Activated naive CD4-positive, alpha-beta T cell treated with anti-CD3 and anti-CD28 coated beads, Interleukin-2, amount 10 ng/mL, durations not matched to agents 7 days and 5 days (primary cell): ENCODE data around the gene PHKB.
"Not testable (repeated sequence)": the region's sequence is repeated elsewhere in the genome, so short reads cannot be mapped to it uniquely, and the experiment has no call there.

Source experiments
- CTCF ChIA-PET: fragments of 350-600 bp; sonication (Branson Sonifier 250); formaldehyde crosslinking; loops from one replicate; lab custom pipeline; 2021; ENCODE audit warnings: antibody characterized with exemption; lab: Charles Lee
- DNase-seq: peaks from one replicate; pipeline ENCODE4 v3.0.0-alpha.2; 2020
- H3K27ac Mint-ChIP-seq: one replicate; pipeline ENCODE4 v1.8.0; 2021; ENCODE audit warnings: mild to moderate bottlenecking, moderate library complexity, mixed read lengths
- H3K27me3 Mint-ChIP-seq: one replicate; pipeline ENCODE4 v1.8.0; 2021; ENCODE audit warnings: mild to moderate bottlenecking, mixed read lengths
- H3K36me3 Mint-ChIP-seq: one replicate; pipeline ENCODE4 v1.8.0; 2021; ENCODE audit warnings: mixed read lengths
- H3K4me1 Mint-ChIP-seq: one replicate; pipeline ENCODE4 v1.8.0; 2021; ENCODE audit warnings: mixed read lengths
- H3K4me3 Mint-ChIP-seq: one replicate; pipeline ENCODE4 v1.8.0; 2021; ENCODE audit warnings: mild to moderate bottlenecking, moderate library complexity, mixed read lengths
- H3K9me3 Mint-ChIP-seq: one replicate; pipeline ENCODE4 v1.8.0; 2021; ENCODE audit warnings: mixed read lengths

The PHKB gene

DNA sequence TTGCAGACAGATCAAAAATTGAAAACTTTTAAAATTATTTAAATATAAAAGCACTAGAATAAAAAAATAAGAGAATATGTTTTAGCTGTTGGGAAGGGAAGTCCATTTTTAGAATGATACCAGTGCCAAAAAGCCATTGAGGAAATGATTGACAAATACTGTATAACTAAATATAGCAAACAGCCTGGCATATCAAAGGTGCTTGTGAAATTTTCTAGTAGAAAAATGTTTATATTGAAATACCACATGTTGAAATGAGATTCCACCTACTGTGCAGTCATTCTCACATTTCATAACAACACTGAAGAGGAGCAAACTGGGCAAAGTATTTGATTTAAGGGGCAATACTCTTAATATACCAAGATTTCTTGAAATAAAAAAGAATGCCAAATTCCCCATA is 183.5 kb downstream of the PHKB start:
- Mint-ChIP-seq H3K27me3 (no peaks in the 10 kb centered on the region), H3K9me3 (no peaks in the 10 kb centered on the region), H3K36me3 (peaks cover 26% of the 10 kb centered on the region), H3K27ac (no peak overlapping the region), H3K4me1 (peaks cover 10% of the 10 kb centered on the region), H3K4me3 (no peak overlapping the region)
- DNase-seq = no peak
- CTCF ChIA-PET = no interaction called here

DNA sequence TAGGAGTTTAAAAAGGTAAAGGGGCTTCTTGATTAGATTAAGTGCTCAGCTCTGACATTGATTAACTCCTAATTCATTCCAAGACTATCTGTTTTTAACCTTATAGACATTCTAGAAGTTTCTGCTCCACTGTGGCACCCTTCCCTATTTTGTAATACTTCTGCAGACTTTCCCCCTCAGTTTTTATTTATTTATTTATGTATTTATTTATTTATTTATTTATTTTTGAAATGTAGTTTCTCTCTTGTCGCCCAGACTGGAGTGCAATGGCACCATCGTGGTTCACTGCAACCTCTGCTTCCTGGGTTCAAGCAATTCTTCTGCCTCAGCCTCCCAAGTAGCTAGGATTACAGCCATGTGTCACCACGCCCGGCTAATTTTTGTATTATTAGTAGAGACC is 185.8 kb downstream of the PHKB start:
- peaks cover 10% of the 10 kb centered on the region for H3K4me1 Mint-ChIP-seq
- no peaks in the 10 kb centered on the region for H3K9me3 Mint-ChIP-seq
- H3K27me3 Mint-ChIP-seq = no peaks in the 10 kb centered on the region
- DNase-seq = no peak
- H3K27ac Mint-ChIP-seq = no peak overlapping the region
- H3K4me3 Mint-ChIP-seq = no peak overlapping the region
- CTCF ChIA-PET = no interaction called here
- H3K36me3 Mint-ChIP-seq = peaks cover 34% of the 10 kb centered on the region

DNA sequence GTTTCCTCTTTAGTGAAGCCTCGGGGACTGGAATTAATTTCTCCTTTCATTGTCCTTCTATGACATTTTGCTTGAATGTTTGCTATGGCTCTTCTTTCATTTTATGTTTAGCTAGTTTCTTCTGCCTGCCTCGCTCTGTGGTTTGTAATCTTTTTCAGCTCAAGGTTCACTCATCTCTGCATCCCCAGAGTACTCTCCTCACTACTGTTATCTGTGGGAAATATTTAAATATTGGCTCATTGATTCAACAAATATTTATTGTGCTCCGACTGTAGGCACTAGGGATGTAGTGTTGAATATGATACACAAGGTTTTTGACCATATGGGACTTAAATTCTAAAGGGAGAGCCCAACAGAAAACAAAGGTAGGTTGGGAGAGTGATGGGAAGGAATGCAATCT is 195.9 kb downstream of the PHKB start:
- H3K9me3 Mint-ChIP-seq = no peaks in the 10 kb centered on the region
- CTCF ChIA-PET = no interaction called here
- no peak overlapping the region for H3K4me3 Mint-ChIP-seq
- H3K36me3 Mint-ChIP-seq = peaks cover 49% of the 10 kb centered on the region
- no peaks in the 10 kb centered on the region for H3K27me3 Mint-ChIP-seq
- H3K27ac Mint-ChIP-seq = no peak overlapping the region
- H3K4me1 Mint-ChIP-seq = no peaks in the 10 kb centered on the region
- no peak for DNase-seq

DNA sequence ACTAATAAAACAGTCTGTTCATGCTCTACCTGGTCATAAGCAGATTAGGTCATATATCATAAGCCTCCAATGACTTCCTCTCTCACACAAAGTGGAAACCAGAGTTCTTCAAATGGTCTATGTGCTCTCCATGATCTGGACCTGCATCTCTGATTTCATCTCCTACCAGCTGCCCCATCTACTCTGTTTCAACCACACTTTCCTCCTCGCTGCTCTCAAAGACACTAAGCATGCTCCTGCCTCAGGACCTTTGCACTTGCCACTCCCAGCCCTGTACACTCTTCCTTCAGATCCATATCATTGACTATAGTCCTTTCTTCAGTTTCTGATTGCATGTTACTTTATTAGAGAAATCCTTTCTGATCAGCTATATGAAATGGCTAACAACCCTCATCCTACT is 196.8 kb downstream of the PHKB start:
- Mint-ChIP-seq H3K27ac (no peak overlapping the region), H3K27me3 (no peaks in the 10 kb centered on the region), H3K36me3 (peaks cover 47% of the 10 kb centered on the region), H3K4me1 (no peaks in the 10 kb centered on the region), H3K4me3 (no peak overlapping the region), H3K9me3 (no peaks in the 10 kb centered on the region)
- no peak for DNase-seq
- CTCF ChIA-PET = no interaction called here

DNA sequence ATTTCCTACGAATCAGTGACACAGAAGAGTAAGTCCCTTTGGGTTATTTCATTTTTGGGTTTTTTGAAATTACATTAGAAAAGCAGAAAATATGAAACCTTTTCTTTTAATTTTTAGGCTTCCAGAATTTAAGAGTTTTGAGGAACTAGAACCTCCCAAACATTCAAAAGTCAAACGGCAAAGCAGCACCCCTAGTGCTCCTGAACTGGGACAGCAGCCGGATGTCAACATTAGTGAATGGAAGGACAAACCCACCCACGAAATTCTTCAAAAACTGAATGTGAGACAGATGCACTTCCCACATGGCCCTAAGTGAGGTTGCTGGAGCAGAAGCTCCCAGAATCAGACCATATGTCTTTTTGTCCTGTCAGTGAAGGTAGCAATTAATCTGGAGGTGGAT is 199.4 kb downstream of the PHKB start:
- no peaks in the 10 kb centered on the region for H3K27me3 Mint-ChIP-seq
- no peak overlapping the region for H3K27ac Mint-ChIP-seq
- CTCF ChIA-PET = no interaction called here

DNA sequence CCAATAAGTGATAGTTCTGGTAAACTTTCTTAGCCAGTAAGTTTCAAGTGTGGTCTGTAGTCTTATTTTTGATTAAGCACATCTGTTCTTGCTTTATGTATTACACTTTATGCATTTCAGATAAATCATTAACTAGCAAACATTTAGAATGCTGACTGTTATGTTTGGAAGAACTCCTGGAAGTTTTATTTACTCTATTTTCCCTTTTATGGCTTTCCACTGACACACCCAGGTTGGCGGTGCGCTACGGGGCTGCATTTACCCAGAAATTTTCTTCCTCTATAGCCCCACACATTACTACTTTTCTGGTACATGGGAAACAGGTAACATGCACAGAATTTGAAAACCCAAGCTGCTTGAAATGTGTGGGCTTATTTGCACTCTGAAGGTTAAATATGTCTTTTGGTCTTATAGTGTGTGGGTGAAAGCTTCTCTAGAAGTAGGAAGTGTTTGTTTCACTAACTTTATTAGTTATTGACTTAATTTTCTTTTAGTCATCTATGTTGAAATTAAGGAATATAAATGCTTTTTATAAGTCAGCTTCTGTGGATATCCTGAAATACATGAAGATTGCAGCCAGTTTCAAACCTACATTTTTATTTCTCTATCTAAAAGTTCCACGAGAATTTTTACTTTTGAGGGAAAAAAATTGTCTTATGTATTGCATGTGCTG is 203.7 kb downstream of the PHKB start:
- H3K36me3 Mint-ChIP-seq = peaks cover 25% of the 10 kb centered on the region
- H3K4me3 Mint-ChIP-seq = no peak overlapping the region
- CTCF ChIA-PET = no interaction called here
- no peaks in the 10 kb centered on the region for H3K4me1 Mint-ChIP-seq
- H3K27me3 Mint-ChIP-seq = no peaks in the 10 kb centered on the region
- DNase-seq = no peak
- H3K9me3 Mint-ChIP-seq = no peaks in the 10 kb centered on the region
- no peak overlapping the region for H3K27ac Mint-ChIP-seq

More for the DNA sequence above, 199.4 kb downstream of the PHKB start:
- H3K4me1 Mint-ChIP-seq = no peaks in the 10 kb centered on the region
- H3K9me3 Mint-ChIP-seq = no peaks in the 10 kb centered on the region
- H3K4me3 Mint-ChIP-seq = no peak overlapping the region
- peaks cover 38% of the 10 kb centered on the region for H3K36me3 Mint-ChIP-seq
- DNase-seq = no peak

DNA sequence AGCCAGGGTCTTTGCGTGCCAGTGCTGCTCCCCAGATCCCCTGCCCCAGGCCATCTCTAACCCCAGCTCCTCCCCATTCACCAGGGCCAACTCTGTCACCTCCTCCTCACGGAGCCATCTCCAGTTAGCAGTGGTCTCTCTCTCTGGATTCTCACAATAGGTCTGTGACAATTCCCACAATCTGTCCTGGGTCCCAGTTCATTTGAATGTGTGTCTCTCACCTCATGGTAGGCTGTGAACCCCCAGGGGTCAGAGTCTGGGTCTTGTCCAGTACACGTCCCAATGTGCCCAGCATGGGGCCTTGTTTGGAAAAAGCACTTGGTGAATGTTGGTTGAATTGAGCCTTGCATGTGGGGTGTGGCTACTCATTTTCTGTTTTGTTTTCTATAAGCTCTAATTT is 205.3 kb downstream of the PHKB start:
- CTCF ChIA-PET = no interaction called here
- Mint-ChIP-seq H3K4me1 (no peaks in the 10 kb centered on the region), H3K27ac (no peak overlapping the region), H3K36me3 (peaks cover 15% of the 10 kb centered on the region), H3K27me3 (no peaks in the 10 kb centered on the region), H3K4me3 (no peak overlapping the region), H3K9me3 (no peaks in the 10 kb centered on the region)
- DNase-seq = no peak

DNA sequence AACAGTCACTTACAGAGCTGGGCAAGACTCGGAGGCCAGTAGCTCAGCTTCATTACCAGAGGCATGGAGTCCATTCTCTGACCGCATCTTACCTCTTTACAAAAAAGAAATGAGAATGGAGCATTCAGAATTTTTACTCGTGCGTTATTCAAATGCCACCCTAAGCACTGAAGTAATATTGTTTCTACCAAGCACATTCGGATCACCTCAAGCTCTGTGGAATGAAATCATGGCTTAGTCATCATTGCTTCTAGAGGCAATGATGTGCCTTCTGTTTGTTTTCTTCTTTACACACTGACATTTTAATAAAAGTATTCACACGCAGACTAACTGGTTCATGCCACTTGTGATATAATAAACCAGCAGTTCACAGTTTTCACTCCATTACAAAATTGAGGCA is 206.8 kb downstream of the PHKB start:
- CTCF ChIA-PET = no interaction called here
- no peaks in the 10 kb centered on the region for H3K4me1 Mint-ChIP-seq
- no peaks in the 10 kb centered on the region for H3K9me3 Mint-ChIP-seq
- H3K27ac Mint-ChIP-seq = no peak overlapping the region
- no peak overlapping the region for H3K4me3 Mint-ChIP-seq
- DNase-seq = no peak
- no peaks in the 10 kb centered on the region for H3K27me3 Mint-ChIP-seq
- peaks cover 9% of the 10 kb centered on the region for H3K36me3 Mint-ChIP-seq

DNA sequence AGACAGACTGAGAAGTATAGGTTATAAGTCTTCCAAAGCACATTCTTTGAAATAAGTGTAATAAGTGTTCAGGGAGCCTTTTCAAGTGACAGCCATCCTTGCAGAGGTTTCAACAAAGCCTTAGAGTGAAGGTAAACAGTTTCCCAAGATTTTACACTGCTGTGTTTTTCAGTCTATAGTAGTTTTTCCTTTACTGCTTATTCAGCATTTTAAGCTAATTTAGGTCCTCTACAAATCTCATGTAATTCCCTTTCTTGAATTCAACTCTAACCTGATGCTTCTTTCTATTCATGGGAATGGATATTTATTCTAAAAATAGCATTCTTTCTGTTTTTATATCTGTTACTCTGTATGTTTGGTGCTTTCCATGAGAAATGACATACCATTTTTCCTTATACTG is 211.3 kb downstream of the PHKB start:
- no peaks in the 10 kb centered on the region for H3K4me1 Mint-ChIP-seq
- H3K36me3 Mint-ChIP-seq = peaks cover 22% of the 10 kb centered on the region
- CTCF ChIA-PET = no interaction called here
- no peak overlapping the region for H3K4me3 Mint-ChIP-seq
- H3K27ac Mint-ChIP-seq = no peak overlapping the region
- H3K9me3 Mint-ChIP-seq = no peaks in the 10 kb centered on the region
- H3K27me3 Mint-ChIP-seq = no peaks in the 10 kb centered on the region
- no peak for DNase-seq

DNA sequence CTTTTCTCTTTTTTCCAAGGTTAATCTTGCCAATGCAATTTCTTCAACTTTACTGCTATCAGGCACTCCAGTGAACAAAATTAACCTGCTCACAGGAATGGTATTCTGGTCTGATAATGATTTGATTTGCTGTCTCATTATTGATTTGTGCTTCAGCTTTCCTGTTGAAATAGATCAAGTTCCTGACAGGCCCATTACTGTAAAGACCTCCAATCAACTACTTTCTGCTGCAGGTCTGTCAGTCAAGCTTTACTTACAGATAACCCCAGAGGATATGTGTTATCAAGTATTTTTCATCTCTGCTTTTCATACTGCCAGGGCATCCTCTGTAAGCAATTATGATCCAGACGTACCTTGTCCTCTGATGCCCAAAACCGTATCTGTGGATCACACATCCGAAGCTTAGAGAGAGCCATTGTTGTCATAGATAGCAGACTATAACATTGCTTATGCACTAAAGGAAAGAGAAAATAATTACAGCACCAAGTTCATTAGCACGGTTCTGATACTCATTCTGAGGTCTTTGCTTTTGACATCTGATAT is 215.6 kb downstream of the PHKB start:
- Mint-ChIP-seq H3K36me3 (peaks cover 38% of the 10 kb centered on the region), H3K9me3 (peaks cover 2% of the 10 kb centered on the region), H3K4me1 (no peaks in the 10 kb centered on the region), H3K27me3 (no peaks in the 10 kb centered on the region), H3K27ac (no peak overlapping the region), H3K4me3 (no peak overlapping the region)
- CTCF ChIA-PET = no interaction called here
- DNase-seq = no peak

DNA sequence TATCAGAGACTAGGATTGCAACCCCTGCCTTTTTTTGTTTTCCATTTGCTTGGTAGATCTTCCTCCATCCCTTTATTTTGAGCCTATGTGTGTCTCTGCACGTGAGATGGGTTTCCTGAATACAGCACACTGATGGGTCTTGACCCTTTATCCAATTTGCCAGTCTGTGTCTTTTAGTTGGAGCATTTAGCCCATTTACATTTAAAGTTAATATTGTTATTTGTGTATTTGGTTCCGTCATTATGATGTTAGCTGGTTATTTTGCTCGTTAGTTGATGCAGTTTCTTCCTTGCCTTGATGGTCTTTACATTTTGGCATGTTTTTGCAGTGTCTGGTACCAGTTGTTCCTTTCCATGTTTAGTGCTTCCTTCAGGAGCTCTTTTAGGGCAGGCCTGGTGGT is 220.4 kb downstream of the PHKB start:
- CTCF ChIA-PET, H3K27me3 Mint-ChIP-seq, H3K4me3 Mint-ChIP-seq, H3K27ac Mint-ChIP-seq, H3K4me1 Mint-ChIP-seq, DNase-seq, H3K9me3 Mint-ChIP-seq: not testable (repeated sequence)
- H3K36me3 Mint-ChIP-seq = peaks cover 37% of the 10 kb centered on the region

DNA sequence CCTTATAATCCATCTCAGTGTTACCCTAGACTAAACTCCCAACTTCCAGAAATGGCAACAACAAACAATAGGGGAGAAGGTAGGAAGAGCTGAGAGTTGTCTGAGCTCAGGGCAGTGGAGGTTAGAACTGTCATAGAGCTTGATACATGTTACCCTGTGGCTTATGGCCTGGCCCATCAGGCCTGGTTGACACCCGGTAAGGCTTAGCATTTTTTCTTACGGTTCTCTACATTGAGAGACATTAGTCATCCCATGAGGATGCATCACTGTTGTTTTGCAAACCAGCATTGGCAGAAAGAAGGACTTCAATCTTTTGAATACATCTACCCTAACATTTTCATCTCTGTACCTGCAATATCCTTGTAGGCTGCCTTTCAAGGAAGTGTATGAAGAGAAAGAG is 226.6 kb downstream of the PHKB start:
- CTCF ChIA-PET = no interaction called here
- H3K9me3 Mint-ChIP-seq = peaks cover 1% of the 10 kb centered on the region
- H3K27ac Mint-ChIP-seq = no peak overlapping the region
- H3K36me3 Mint-ChIP-seq = peaks cover 27% of the 10 kb centered on the region
- H3K4me1 Mint-ChIP-seq = peaks cover 7% of the 10 kb centered on the region
- no peak overlapping the region for H3K4me3 Mint-ChIP-seq
- H3K27me3 Mint-ChIP-seq = no peaks in the 10 kb centered on the region
- DNase-seq = no peak

DNA sequence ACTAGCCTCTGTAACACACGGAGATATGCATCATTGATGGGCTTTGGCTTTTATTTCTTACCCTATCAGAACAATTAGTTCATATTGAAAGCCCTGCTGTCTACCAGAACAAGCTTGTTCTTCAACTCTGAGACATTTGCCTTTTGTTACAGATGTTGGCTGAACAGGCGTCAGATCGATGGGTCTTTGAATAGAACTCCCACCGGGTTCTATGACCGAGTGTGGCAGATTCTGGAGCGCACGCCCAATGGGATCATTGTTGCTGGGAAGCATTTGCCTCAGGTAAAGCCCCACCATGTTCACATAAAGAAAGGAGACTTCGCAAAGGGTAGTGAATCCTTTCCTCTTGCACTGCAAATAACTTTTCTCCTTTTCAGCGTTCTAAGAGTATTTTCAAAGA is 232.1 kb downstream of the PHKB start:
- peaks cover 50% of the 10 kb centered on the region for H3K36me3 Mint-ChIP-seq
- H3K4me3 Mint-ChIP-seq = no peak overlapping the region
- no peak for DNase-seq
- no peaks in the 10 kb centered on the region for H3K9me3 Mint-ChIP-seq
- peaks cover 16% of the 10 kb centered on the region for H3K4me1 Mint-ChIP-seq
- CTCF ChIA-PET = interaction anchor here (0.5 kb wide), 1 partner anchor 434 kb away, joined by 3 read pairs; no protein-coding TSS in a partner anchor
- H3K27ac Mint-ChIP-seq = no peak overlapping the region
- H3K27me3 Mint-ChIP-seq = no peaks in the 10 kb centered on the region

DNA sequence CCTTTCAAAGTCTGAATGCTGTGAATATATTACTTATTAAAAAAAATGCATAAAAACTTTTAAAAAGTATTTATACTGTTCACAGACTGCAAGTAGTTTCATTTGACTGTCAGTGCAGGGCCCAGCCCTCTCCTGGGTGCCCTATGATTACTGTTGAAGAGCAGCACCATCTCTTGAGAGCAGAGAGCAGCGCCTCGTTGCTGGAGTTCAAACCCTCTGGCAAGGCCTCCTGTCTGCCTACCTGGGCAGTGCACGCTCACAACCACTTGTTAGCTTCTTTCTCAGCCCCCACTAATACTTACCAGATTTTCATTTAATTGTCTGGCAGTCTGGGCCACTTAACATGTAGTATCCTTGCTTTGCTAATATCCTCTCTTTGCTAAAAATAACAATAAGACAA is 233.4 kb downstream of the PHKB start:
- peak; percentile 23 for DNase-seq
- H3K4me1 Mint-ChIP-seq = peaks cover 12% of the 10 kb centered on the region
- no peak overlapping the region for H3K4me3 Mint-ChIP-seq
- CTCF ChIA-PET = no interaction called here
- no peaks in the 10 kb centered on the region for H3K27me3 Mint-ChIP-seq
- no peaks in the 10 kb centered on the region for H3K9me3 Mint-ChIP-seq
- peaks cover 50% of the 10 kb centered on the region for H3K36me3 Mint-ChIP-seq
- H3K27ac Mint-ChIP-seq = no peak overlapping the region

DNA sequence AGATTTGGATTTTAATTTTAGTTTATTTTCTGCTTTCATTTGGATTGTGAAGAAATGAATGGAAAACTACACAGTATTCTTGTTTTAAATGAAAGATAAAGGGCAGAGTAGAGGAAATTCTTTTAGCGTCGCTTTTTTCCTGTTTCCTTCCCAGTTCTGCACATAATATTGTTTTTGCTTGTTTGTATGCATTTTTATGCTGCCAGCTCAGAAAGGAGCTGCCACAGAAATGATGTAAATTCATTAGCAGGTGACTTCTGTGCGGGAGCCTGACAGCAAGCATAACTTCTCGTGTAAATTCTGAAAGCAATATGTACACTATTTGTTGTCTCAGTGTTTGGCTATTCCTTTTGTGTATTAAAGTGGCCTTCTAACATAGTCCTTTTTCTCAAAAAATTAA is 234.6 kb downstream of the PHKB start:
- Mint-ChIP-seq H3K36me3 (peaks cover 44% of the 10 kb centered on the region), H3K27ac (no peak overlapping the region), H3K9me3 (peaks cover 2% of the 10 kb centered on the region), H3K4me3 (no peak overlapping the region), H3K4me1 (peaks cover 12% of the 10 kb centered on the region), H3K27me3 (no peaks in the 10 kb centered on the region)
- no peak for DNase-seq
- CTCF ChIA-PET = no interaction called here
